NCI-H510A treated with DMSO at 0.1 percent for 48 hours (cell line): ENCODE data around the gene ANK3.

Source experiments
- DNase-seq: peaks from one replicate; lab custom pipeline; 2025; lab: John Stamatoyannopoulos, UW

ANK3 gene

GRCh38 chr10:60377042-60377352, 12.7 kb downstream of the ANK3 start:
- no peak for DNase-seq

DNA sequence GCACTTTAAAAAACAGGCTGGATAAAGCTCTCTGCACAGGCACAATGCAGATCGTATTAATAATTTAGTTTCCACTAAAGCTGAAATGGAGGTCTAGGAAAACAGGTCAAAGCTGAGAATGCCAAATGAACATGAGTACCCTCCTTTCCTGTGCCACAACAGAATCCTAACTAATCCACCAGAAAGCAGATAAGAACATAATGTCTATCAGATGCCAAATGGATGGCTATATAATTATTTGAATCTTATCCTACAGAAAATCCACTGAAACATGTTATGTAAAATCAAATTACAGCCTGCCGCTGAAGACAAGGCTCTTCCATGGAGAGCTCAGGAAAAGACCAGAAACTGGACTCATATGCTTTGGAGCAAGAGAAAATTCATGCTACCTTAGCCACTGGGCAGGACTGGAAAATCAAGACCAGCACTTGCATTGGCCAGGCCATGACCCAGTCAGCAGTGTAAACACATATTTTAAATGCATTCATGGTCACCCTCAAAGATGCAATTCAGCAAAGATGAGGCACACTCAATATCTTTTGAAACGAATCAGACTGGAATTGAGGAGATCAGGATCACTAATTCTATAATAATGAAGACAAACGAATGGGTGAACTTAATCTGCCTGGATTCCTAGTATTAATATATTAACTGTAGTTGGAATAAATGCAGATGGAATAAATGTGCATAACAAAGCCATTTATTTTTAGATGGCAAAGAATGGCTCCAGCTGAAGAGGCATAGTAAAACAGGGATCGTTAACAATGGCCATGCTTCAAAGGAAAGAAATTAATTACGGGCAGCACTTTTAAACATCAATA, 13.2 kb downstream of the ANK3 start:
- no peak for DNase-seq

DNA sequence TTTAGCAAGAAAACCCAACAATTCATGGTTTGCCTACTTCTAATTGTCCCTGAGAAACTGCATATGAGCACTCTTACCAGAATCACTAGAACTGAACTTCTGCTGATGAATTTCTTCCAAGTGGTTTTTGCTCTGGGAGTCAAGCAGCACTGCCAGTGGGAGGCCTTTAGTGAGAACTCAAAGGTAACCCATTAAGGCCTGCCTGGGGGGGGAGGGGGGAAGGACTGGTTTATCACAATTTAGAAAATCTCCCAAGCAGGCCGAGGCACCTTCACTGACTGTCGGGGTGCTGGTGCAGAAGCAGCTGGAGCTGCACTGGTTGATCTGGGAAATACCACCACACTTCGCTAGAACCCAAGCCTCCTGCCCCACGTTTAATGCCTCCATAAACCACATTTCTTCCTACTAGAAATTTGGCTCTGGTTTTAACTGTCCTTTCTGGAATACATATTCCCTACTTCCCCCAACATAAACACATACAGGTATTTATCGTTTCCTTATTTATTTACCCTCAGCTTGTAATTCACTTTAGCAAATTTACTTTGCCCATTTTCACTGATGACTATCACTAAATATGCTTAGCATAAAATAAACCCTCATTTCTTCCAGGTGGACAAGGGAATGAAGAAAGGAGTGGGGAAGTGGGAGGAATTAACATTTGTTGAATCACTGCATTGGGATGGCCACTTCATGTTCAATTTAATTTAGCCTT, 14.2 kb downstream of the ANK3 start:
- DNase-seq, result no peak

GRCh38 chr10:60374836-60375235, 14.8 kb downstream of the ANK3 start:
- DNase-seq, result no peak

DNA sequence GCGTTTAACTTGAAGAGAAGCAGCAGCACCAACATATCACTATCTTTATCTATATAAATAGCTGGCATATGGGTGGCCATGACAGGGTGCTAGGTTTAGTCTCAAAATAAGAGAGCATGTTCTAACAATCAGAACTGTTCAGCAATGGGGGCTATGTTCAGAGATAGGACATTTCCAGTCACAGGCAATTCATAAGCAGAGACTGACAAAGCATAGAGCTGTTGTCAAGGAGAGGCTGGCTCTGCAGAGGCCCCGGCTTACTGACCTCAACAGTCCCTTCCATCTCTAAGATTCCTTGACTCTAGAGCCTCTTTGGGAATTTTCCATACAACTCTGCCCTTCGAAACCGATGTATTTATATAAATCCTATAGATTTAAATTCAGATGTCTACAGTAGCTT, 17.2 kb downstream of the ANK3 start:
- DNase-seq, result no peak

DNA sequence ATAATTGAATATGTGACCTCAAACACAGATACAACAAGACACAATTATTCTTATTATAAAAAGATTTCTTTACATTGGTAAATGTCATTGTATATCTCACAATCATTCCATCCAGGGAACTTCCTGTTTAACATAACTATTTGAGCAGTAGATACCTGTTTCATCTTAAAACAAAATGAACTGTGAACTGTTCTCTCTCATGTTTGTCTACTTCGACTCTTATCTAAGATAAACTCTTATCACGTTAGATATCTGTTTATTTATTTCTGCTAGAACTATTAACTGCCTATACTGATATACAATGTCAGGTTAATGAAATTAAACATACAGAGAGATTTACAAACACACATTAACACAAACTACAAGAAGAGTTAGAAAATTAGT, 20.1 kb downstream of the ANK3 start:
- no peak for DNase-seq

GRCh38 chr10:60368875-60369546, 20.7 kb downstream of the ANK3 start:
- no peak for DNase-seq

- DNase-seq, result no peak
Measured at GRCh38 chr10:60367901-60368300, 21.8 kb downstream of the ANK3 start.

GRCh38 chr10:60367431-60367830, 22.2 kb downstream of the ANK3 start:
- no peak for DNase-seq

DNA sequence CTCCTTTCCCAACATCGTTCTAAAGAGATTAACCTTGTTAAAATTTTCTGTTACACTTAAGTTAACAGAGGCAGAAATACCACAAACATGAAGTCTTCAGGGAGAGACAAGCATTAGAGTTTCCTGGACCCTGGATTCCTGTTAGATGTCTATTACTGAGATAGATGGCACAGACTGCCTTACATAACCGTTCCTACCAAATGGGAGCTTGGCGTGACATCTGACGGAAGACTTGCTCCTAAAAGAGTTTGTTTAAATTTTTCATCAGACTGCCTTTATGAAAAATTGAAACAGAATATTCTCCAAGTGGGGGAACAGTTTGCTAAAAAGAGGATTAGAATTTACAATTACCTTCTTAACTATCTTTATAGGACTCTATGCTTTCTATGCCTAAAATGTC, 22.7 kb downstream of the ANK3 start:
- DNase-seq, result no peak

GRCh38 chr10:60363187-60363586, 26.5 kb downstream of the ANK3 start:
- no peak for DNase-seq

DNA sequence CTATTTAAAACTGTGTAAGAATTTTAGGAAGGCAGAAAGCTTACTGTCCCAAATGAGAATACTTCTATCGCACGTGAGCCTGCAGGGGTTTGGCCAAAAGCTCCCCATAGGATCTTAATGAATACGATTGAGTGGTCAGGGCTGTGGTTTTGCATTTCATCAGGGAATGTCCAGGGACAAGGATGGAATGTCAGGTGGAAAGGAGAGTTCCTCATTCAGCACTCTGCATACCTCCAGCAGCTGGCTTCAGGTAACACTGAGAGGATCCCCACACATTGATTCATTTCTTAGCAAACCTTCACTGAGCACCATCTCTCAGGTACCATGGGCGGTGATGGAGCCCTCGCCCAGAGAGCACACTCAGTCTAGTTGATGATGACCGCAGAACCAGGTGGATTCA, 27.2 kb downstream of the ANK3 start:
- no peak for DNase-seq

DNA sequence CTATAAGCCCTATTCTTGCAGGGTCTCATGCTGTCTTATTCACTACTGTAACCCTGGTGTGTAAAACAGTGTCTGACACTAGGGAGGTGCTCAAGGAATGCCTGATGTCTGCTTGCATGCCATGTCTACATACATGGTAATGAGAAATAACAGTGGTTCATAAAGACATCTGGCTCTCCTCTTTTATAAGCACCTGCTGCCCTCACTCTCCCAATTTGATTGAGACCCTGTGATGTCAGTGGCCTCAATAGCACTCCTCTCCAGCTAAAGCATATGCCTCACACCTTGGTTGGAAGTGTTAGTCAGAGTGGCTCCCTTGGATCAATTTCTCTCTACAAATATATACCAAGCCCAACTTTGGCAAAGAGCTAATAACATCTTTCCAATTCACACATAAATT, 30.6 kb downstream of the ANK3 start:
- no peak for DNase-seq

DNA sequence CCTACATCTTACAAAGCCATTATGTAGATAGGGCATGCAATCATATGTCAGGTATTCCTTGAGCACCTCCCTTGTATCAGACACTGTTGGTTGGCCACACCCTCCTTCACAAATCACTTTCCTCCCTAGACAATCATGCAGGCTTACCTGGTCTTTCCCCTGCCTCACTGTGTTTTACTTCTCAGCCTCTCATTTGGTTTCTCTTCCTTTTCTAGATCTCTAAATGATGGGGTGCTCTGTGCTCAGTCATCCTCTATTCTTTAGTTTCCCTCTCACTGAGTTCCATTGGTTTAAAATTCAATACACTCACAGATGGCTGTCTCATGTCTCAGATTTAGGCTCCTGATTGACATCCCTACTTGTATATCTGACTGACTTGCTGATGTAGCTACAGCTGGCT, 31.4 kb downstream of the ANK3 start:
- no peak for DNase-seq

GRCh38 chr10:60353519-60354258, 36.0 kb downstream of the ANK3 start:
- DNase-seq, result no peak

GRCh38 chr10:60352105-60352504, 37.6 kb downstream of the ANK3 start:
- no peak for DNase-seq

DNA sequence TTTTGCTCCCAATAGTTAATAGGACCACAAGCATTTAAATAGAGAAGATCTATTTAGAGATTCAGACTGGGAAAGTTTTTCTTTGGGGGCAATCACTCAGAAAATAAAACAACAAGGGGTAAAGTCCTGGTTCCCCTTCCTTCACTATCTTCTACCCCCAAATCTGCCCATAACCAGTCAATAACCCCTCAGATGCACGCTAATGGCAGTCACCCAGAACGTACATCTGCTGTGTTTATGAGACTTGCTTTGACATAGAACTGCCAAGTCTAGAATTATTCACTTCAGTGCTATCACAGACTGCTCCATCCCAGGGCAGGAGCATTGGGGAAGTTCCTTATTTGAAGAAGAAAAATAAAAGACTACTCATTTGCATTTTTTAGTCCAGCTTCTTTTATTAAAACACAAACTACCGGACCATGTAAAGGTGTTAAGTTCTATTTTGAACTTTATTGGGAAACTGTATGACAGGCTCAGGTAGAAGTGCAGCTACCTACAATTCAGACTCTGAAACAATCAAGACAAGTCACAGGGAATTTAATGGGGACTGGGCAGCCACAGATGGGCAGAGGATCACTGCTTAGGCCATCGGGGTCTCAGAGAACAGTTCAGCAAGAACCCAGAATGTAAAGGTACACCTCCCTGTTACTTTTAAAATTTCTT, 38.4 kb downstream of the ANK3 start:
- DNase-seq, result no peak

DNA sequence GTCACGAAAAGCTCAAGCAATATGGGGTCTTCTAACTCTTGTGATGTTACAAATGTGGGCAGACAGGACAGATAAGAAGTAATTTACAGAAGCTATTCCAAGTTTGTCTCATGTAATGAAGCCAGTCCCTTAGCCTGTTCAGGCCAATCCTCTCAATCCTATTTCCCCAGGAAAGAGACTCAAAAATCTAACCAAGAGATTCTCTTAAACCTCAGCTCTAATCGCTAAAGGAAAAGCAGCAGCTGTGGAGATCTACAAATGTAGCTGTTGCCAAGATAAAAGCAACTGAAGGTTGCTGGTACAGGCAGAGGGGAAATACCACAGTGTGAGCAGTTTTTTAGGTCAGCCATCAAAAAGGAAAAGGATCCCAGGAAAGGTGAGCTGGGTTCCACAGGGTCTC, 39.3 kb downstream of the ANK3 start:
- no peak for DNase-seq

GRCh38 chr10:60349426-60349825, 40.2 kb downstream of the ANK3 start:
- DNase-seq, result no peak

DNA sequence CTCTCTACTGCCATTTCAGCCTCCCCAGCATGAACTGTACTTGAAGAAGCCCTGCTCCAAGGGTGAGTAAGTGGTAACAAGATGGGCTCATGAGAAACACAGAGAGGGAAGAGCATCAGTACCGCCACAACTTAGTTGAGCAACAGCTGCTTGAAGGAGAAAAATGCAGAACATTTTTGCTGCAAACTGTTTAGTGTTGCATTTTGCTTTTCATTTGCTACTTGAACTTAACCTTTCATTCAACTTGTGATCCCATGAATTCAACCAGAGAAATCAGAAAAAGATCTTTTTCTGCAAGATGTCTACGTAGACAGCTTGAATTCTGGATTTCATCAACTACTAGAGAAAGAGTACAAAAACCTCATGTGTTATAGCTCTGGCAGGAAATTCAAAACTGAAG, 40.7 kb downstream of the ANK3 start:
- no peak for DNase-seq

DNA sequence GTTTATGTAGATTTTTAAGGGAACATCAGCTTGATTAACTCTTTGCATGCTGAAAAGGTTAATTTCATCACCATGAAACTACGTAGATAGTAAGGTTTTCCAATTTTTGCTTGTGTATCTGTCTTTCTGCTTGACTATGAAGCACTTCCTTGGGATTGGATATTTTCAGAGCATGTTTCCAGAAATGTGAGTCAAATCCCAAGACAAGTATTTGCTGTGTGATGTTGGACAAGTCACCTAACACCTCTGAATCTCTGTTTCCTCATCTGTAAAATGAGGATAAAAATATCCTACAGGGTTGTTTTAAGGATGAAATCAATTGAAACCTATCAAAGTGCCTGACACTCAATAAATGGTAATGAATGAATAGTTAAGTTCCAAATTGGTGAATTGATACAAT, 42.4 kb downstream of the ANK3 start:
- DNase-seq, result no peak

- DNase-seq, result no peak
Measured at GRCh38 chr10:60346661-60347060, 43.0 kb downstream of the ANK3 start.
